ENCODE data around the gene FIBP.

Gene FIBP

DNA sequence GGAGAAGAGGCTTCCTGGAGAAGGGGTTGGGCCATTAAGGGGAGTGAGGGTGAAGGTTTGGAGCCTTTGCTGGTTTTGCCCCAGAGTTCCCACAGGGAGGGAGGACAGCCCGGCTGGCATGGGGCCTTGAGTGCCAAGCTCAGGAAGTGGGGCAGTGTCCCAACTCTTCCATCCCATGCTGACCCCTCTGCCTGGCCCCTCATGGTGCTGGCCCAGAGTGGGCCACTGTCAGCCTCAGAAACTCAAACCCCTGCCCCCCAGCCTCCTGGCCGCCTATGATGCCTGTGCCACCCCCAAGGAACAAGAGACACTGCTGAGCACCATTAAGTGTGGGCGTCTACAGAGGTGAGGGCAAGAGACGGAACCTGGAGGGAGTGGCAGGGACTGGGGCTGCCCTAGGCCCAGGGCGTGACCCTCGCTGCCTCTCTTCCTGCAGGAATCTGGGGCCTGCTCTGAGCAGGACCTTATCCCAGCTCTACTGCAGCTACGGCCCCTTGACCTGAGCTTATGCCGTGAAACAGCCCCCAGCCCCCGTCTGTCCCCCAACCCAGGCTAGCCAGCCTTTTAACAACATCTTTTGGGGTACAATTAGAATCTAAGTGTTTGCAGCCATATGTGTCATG, 22.6 kb downstream of the FIBP start:
- Mint-ChIP-seq H3K36me3 (ENCODE audit: low read depth) (peaks cover 47% of the 10 kb centered on the region), H3K27ac (no peak overlapping the region), H3K4me3 (no peak overlapping the region), H3K9me3 (no peaks in the 10 kb centered on the region), H3K27me3 (ENCODE audit: low read depth) (no peaks in the 10 kb centered on the region), H3K4me1 (ENCODE audit: low read depth) (peaks cover 22% of the 10 kb centered on the region)
- DNase-seq (ENCODE audit: low spot score), result no peak

DNA sequence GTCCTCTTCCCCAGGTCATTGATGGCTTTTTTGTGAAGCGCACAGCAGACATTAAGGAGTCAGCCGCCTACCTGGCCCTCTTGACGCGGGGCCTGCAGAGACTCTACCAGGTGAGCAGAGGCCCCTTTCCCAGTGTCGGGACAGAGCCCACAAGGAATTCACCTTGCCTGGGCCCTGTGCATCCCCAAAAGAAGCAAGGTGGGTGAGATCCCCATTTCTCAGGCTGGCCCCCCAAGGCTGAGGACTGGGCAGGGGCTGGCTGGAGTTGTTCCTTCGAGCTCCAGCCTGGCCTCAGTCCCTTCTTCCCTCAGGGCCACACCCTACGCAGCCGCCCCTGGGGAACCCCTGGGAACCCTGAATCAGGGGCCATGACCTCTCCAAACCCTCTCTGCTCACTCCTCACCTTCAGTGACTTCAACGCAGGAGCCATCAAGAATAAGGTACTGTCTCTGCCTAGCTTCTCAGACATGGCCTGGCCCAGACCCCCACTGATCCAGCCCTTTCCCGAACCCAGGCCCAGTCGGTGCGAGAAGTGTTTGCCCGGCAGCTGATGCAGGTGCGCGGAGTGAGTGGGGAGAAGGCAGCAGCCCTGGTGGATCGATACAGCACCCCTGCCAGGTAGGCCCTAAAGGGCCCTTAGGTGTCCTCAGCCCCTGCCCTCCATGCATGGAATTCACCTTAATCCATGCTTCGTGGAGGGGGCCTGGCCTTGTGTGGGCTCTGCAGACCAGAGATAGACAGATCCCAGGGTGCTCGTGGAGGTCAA, 23.4 kb downstream of the FIBP start:
- Mint-ChIP-seq H3K27me3 (ENCODE audit: low read depth) (no peaks in the 10 kb centered on the region), H3K4me3 (no peak overlapping the region), H3K9me3 (no peaks in the 10 kb centered on the region), H3K36me3 (ENCODE audit: low read depth) (peaks cover 48% of the 10 kb centered on the region), H3K4me1 (ENCODE audit: low read depth) (peaks cover 18% of the 10 kb centered on the region), H3K27ac (peak overlapping the region; percentile 36)
- DNase-seq (ENCODE audit: low spot score), result no peak

DNA sequence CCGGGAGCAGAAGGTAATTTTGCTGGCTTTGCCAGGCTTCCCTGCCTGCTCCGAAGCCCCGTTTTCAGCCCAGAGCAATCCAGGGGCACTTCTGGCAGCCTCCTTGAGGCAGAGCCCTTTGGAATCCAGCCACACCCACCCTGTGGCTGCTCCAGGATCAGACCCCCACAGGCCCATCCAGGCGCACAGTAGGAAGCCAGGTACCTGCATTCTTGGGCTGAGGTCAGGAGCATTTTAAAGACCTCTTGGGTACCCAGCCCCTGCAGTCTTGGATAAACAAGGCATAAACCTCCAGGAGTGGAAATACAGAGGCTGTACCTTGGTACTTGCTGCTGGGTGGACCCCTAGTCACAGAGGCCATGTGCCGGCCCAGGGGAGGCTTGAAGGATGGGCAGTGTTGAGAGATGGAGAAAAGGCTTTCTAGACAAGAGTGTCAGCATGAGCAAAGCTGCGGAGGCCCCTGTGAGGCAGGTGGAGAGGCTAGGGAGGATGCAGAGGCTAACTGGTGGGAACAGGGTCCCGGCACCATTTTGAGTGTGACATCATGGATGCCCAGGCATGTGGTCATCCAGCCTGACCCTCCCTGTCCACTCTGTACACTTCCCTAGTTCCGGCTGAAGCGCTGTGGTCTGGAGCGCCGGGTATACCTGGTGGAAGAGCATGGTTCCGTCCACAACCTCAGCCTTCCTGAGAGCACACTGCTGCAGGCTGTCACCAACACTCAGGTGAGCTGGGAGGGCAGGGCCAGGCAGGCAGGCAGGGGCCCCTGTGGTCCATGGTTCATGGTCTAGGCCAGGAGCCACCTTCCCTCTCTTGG, 24.2 kb downstream of the FIBP start:
- Mint-ChIP-seq H3K27me3 (ENCODE audit: low read depth) (no peaks in the 10 kb centered on the region), H3K4me3 (no peak overlapping the region), H3K36me3 (ENCODE audit: low read depth) (peaks cover 48% of the 10 kb centered on the region), H3K9me3 (no peaks in the 10 kb centered on the region), H3K4me1 (ENCODE audit: low read depth) (peaks cover 21% of the 10 kb centered on the region), H3K27ac (peak overlapping the region; percentile 36)
- no peak for DNase-seq (ENCODE audit: low spot score)

DNA sequence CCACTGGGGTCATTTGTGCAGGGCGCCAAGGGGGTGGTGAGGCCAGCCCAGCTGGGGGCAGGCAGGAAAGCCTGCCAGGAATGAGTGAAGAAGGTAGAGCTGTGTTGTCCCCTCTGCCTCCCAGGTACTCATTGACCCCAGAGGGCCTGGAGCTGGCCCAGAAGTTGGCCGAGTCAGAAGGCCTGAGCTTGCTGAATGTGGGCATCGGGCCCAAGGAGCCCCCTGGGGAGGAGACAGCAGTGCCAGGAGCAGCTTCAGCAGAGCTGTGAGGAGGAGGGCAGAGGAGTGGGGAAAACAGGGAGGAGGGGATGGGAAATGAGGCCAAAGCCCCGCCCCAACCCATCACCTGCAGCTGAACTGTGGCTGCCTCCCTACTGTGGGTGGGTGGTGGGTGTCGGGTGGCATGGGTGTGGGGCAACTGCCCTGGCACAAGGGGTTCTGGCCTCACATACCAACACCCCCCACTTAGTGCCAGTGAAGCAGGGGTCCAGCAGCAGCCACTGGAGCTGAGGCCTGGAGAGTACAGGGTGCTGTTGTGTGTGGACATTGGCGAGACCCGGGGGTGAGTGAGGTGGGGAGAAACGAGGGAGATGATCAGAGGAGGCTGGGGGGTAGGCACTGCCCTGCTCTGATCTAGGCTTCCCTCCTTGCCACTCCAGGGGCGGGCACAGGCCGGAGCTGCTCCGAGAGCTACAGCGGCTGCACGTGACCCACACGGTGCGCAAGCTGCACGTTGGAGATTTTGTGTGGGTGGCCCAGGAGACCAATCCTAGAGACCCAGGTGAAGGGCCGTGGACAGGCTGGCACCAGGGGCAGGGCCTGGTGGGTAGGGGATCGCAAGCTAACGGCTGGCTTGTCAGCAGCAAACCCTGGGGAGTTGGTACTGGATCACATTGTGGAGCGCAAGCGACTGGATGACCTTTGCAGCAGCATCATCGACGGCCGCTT, 25.1 kb downstream of the FIBP start:
- Mint-ChIP-seq H3K4me1 (ENCODE audit: low read depth) (peaks cover 27% of the 10 kb centered on the region), H3K27ac (peak overlapping the region; percentile 13), H3K36me3 (ENCODE audit: low read depth) (peaks cover 48% of the 10 kb centered on the region), H3K27me3 (ENCODE audit: low read depth) (no peaks in the 10 kb centered on the region), H3K9me3 (no peaks in the 10 kb centered on the region), H3K4me3 (peak overlapping the region; percentile 44)
- DNase-seq (ENCODE audit: low spot score), result no peak

DNA sequence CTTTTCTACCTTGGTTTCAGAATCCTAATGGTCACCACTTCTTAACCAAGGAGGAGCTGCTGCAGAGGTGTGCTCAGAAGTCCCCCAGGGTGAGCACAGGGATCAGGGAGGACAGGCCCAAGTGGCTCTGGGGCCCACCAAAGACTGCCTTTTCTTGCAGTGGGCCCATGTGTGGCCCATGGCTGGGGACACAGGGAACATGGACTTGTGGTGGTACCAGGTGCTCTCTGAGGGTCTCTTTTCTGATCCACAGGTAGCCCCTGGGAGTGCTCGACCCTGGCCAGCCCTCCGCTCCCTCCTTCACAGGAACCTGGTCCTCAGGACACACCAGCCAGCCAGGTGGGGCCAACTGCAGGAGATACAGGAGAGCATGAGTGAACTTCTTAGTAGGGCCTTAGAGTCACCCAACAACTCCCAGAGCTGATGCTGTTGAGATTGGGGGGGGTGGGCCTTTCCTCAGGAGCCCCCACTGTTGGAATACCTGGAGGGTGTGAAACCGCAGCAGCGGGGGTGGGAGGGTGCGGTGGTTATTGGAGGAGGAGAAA, 26.0 kb downstream of the FIBP start:
- peak overlapping the region; percentile 44 for H3K4me3 Mint-ChIP-seq
- H3K27ac Mint-ChIP-seq, result peak overlapping the region; percentile 13
- H3K4me1 Mint-ChIP-seq (ENCODE audit: low read depth), result peaks cover 28% of the 10 kb centered on the region
- no peak for DNase-seq (ENCODE audit: low spot score)
- no peaks in the 10 kb centered on the region for H3K9me3 Mint-ChIP-seq
- peaks cover 48% of the 10 kb centered on the region for H3K36me3 Mint-ChIP-seq (ENCODE audit: low read depth)
- H3K27me3 Mint-ChIP-seq (ENCODE audit: low read depth), result no peaks in the 10 kb centered on the region

DNA sequence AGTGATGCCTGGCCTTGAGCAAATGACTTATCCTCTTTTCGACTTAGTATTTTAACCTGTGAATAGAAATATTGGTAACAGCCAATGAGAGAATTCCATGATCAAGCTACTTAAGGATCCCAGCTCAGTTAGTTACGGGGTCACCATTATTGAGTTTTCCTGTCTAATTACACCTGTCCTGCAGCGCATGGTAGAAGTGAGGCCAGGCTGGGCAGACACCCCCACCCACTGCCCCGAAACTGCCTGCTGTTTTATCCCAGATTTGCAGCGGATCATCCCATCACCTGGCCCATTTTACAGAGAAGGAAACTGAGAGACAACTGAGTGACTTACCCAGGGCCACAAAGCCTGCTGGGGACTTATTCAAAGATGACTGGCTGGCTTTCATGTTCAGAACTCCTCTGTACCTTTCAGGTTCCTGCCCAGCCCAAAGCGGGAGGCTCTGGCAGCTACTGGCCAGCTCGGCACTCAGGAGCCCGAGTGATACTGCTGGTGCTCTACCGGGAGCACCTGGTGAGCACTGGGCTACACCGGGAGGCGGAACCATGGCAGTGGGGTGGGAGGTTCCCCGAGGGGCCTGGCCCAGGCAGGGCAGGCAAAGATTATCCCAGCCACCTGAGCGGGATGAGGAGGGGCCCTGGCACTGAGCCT, 26.6 kb downstream of the FIBP start:
- no peak for DNase-seq (ENCODE audit: low spot score)
- Mint-ChIP-seq H3K4me1 (ENCODE audit: low read depth) (peaks cover 30% of the 10 kb centered on the region), H3K27me3 (ENCODE audit: low read depth) (no peaks in the 10 kb centered on the region), H3K27ac (peak overlapping the region; percentile 93), H3K4me3 (peak overlapping the region; percentile 91), H3K9me3 (no peaks in the 10 kb centered on the region), H3K36me3 (ENCODE audit: low read depth) (peaks cover 45% of the 10 kb centered on the region)

DNA sequence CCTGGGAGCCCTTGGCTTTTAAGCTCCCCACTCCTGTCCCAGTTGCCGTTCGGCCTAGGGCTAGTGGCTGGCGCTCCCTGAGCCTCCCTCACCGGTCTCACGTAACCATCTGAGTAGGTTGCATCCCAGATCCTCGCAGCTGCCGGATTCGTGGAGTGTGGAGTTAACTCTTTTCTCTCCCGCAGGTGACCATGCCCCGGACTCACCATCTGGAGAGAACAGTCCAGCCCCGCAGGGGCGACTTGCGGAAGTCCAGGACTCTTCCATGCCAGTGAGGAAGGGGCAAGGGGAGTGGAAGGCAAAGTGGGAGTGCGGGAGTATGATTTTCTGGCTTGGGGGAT, 27.1 kb downstream of the FIBP start:
- no peaks in the 10 kb centered on the region for H3K27me3 Mint-ChIP-seq (ENCODE audit: low read depth)
- H3K4me3 Mint-ChIP-seq, result peak overlapping the region; percentile 91
- peaks cover 36% of the 10 kb centered on the region for H3K4me1 Mint-ChIP-seq (ENCODE audit: low read depth)
- H3K9me3 Mint-ChIP-seq, result no peaks in the 10 kb centered on the region
- H3K36me3 Mint-ChIP-seq (ENCODE audit: low read depth), result peaks cover 49% of the 10 kb centered on the region
- peak overlapping the region; percentile 93 for H3K27ac Mint-ChIP-seq
- DNase-seq (ENCODE audit: low spot score), result no peak

DNA sequence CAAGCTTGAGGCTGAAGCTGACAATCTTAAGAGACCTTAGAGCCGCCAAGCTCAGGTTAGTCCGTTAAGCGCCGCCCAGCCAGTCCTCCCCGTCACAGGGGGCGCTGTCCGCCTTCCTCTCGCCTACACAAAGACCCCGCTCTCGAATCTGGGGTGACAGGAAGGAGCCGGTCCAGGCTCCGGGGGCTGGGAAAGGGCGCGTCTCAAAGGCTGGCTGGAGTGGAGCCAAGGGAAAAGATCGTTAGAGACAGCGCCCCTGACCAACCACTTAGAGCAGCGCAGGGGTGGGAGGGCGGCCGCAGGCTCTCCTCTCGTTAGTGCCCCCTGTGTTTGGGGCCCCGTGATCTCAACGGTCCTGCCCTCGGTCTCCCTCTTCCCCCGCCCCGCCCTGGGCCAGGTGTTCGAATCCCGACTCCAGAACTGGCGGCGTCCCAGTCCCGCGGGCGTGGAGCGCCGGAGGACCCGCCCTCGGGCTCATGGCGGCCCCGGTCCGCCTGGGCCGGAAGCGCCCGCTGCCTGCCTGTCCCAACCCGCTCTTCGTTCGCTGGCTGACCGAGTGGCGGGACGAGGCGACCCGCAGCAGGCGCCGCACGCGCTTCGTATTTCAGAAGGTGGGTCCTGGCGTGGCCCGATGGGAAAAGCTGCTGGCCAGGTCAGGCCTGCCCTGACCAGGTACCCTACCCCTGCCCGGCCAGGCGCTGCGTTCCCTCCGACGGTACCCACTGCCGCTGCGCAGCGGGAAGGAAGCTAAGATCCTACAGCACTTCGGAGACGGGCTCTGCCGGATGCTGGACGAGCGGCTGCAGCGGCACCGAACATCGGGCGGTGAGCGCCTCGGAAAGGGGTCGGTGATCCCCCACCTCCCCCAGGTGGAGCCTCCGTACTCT, 27.8 kb downstream of the FIBP start, which contains the start of gene MUS81:
MUS81 (plus strand) TSS at position 156 of the 887 bp plus-strand sequence; CDS start at position 477, 321 bp downstream.
- Mint-ChIP-seq H3K27me3 (ENCODE audit: low read depth) (no peaks in the 10 kb centered on the region), H3K4me3 (peak within 1 kb of the TSS; percentile 91), H3K27ac (peak within 1 kb of the TSS; percentile 98), H3K4me1 (ENCODE audit: low read depth) (peaks cover 42% of the 10 kb centered on the region), H3K36me3 (ENCODE audit: low read depth) (peaks cover 50% of the 10 kb centered on the region), H3K9me3 (no peaks in the 10 kb centered on the region)
- peak; percentile 94 for DNase-seq (ENCODE audit: low spot score)

DNA sequence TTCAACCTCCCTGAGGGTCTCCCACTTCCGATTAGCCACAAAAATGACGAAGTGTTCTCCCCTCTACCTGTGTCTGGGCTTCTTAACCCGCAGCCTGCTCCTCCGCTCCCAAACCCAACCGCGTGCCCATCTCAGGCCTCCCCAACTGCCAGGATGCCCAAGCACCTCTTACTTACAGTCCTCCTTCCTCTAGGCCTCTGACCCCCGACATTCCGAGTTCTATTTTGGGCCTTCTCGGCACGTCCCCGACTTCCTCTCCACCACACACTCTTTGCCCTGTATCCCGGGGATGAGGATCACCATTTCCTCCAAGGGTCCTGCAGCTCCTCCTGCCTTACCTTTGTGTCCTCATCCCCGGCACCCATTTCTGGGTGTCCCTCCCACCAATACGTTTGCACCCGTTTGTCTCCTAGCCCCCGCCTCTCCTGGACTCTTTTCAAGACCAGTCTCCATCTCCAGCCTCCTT, 28.4 kb downstream of the FIBP start:
- Mint-ChIP-seq H3K4me3 (peak overlapping the region; percentile 91), H3K9me3 (no peaks in the 10 kb centered on the region), H3K4me1 (ENCODE audit: low read depth) (peaks cover 41% of the 10 kb centered on the region), H3K27ac (peak overlapping the region; percentile 98), H3K27me3 (ENCODE audit: low read depth) (no peaks in the 10 kb centered on the region), H3K36me3 (ENCODE audit: low read depth) (peaks cover 49% of the 10 kb centered on the region)
- DNase-seq (ENCODE audit: low spot score), result no peak

DNA sequence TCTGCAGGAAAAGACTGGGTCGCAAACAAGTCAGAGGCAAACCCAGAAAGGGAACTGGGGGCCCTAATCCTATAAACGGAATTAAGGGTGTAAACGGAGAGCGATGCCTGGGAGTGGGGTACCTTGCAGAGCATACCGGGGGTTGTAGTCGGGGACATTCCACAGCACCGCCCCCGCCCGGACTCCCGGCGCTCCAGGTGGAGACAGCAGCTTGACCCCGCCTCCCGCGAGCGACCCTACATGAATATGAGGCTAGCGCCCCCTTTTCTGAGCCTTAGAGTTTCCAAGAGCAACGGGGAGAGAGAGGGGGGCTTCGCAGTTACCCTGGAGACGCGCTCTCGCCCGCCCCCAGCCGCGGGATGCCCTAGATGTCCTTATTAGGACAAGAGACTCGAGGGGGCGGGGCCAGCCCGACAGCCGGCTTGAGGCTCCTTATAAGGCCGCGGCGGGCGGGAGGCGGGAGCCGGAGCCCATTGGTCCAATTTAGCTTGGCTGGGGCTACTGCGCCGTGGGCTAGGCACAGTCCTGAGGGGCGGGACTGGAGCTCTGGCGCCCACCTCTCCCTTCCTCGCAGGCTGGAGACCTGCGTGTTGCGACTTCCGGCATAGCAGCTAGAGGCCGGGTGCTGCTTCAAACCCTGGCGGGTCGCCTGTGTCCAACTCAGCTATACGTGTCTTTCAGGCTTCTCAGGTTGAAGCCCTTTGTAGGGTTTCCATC, 29.0 kb downstream of the FIBP start:
- peak overlapping the region; percentile 91 for H3K4me3 Mint-ChIP-seq
- H3K36me3 Mint-ChIP-seq (ENCODE audit: low read depth), result peaks cover 53% of the 10 kb centered on the region
- DNase-seq (ENCODE audit: low spot score), result peak; percentile 99
- peak overlapping the region; percentile 98 for H3K27ac Mint-ChIP-seq
- H3K4me1 Mint-ChIP-seq (ENCODE audit: low read depth), result peaks cover 47% of the 10 kb centered on the region
- no peaks in the 10 kb centered on the region for H3K27me3 Mint-ChIP-seq (ENCODE audit: low read depth)
- H3K9me3 Mint-ChIP-seq, result no peaks in the 10 kb centered on the region

DNA sequence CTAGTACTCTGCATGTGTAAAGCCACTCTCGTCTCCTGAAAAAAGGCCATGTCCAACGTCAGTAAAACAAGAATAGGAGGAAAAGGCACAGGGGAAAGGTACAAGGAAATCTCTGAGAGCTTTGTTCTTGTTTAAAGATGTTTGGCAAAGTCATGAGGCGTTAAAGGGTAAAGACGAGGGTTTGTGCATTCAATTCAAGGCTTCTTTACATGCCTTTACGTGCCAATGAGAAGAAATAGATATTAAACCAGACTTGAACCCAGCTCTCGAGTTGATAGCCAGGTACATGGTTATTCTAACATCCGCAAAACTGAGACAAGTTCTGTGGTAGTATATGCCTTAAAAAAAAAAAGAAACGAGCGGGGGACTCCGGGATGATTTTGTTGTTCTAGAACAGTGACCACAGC, 29.6 kb downstream of the FIBP start:
- peak overlapping the region; percentile 91 for H3K4me3 Mint-ChIP-seq
- no peak for DNase-seq (ENCODE audit: low spot score)
- peaks cover 48% of the 10 kb centered on the region for H3K4me1 Mint-ChIP-seq (ENCODE audit: low read depth)
- peak overlapping the region; percentile 98 for H3K27ac Mint-ChIP-seq
- H3K36me3 Mint-ChIP-seq (ENCODE audit: low read depth), result peaks cover 56% of the 10 kb centered on the region
- no peaks in the 10 kb centered on the region for H3K27me3 Mint-ChIP-seq (ENCODE audit: low read depth)
- no peaks in the 10 kb centered on the region for H3K9me3 Mint-ChIP-seq
